Small intestine (tissue), 7 donors: Measurements from ENCODE around the gene DNAJC4. TPM values are rescaled to one million over a fixed set of nuclear protein-coding genes. Genes with fewer than 3 reads are reported as not detected.

Experiments
- DNase-seq, 2 donors: peaks; one replicate each; pipeline versions ENCODE4 v3.0.0 to v3.0.0-alpha.2; 2013
- FAIRE-seq: peaks from 2 replicates; lab custom pipeline; 2012; peaks lifted over from hg19 to GRCh38; lab: Jason Lieb, UNC
- H3K27ac ChIP-seq, 3 donors: one replicate each; pipeline ENCODE4 v1.5.1; 2013; ENCODE audit warnings: low read length in 2 of 3, mild to moderate bottlenecking in 2 of 3, control low read depth in 1 of 3, inconsistent platforms in 1 of 3, low read depth in 1 of 3, moderate library complexity in 1 of 3
- H3K27me3 ChIP-seq, 3 donors: one replicate each; pipeline ENCODE4 v1.6.1; 2013; ENCODE audit warnings: low read length in 3 of 3, inconsistent platforms in 1 of 3; ENCODE audit not compliant: control insufficient read depth in 3 of 3, insufficient read depth in 3 of 3
- H3K36me3 ChIP-seq, 3 donors: one replicate each; pipeline ENCODE4 v1.6.1; 2013; ENCODE audit warnings: low read length in 3 of 3, inconsistent platforms in 1 of 3, low read depth in 1 of 3, mild to moderate bottlenecking in 1 of 3, moderate library complexity in 1 of 3; ENCODE audit not compliant: control insufficient read depth in 3 of 3, insufficient read depth in 2 of 3
- H3K4me1 ChIP-seq, 3 donors: one replicate each; pipeline ENCODE4 v1.6.1; 2013; ENCODE audit warnings: low read length in 2 of 3, inconsistent platforms in 1 of 3, low read depth in 1 of 3, mild to moderate bottlenecking in 1 of 3, moderate library complexity in 1 of 3; ENCODE audit not compliant: control insufficient read depth in 3 of 3, insufficient read depth in 2 of 3
- H3K4me3 ChIP-seq, 3 donors: one replicate each; pipeline ENCODE4 v1.5.1; 2013; ENCODE audit warnings: low read length in 3 of 3, control low read depth in 1 of 3, inconsistent platforms in 1 of 3, low read depth in 1 of 3, mild to moderate bottlenecking in 1 of 3, moderate library complexity in 1 of 3
- H3K9me3 ChIP-seq, 2 donors: one replicate each; pipeline ENCODE4 v1.6.1; 2013; ENCODE audit warnings: low read depth in 1 of 2, low read length in 1 of 2; ENCODE audit not compliant: control insufficient read depth in 2 of 2, insufficient read depth in 1 of 2
- WGBS, 3 donors: extraction: QIAGEN DNeasy Blood & Tissue Kit; methylation state at CpG; one replicate each; pipeline ENCODE4 v1.1.7; 2013; 5-methylcytosine and 5-hydroxymethylcytosine counted together
- polyA plus RNA-seq, 4 donors: library from polyadenylated mRNA; stranded (reverse) in 3 of 4; unstranded in 1 of 4; fragments of 200-250 nt in 3 of 4; fragments of 120-200 nt in 1 of 4; gene quantifications; one replicate each; pipeline versions ENCODE4 v1.2.1 to v1.2.3, GENCODE V29; 2013
- donor health status: healthy with polysubstance abuse.
- donor health status: control.
- donor health status: control.
- donor health status: Bipolar disorder and iron deficiency.
- donor health status: healthy.

Gene DNAJC4
- polyA plus RNA-seq, 4 donors, result 50.6 to 164 (median 93.6) TPM

DNA sequence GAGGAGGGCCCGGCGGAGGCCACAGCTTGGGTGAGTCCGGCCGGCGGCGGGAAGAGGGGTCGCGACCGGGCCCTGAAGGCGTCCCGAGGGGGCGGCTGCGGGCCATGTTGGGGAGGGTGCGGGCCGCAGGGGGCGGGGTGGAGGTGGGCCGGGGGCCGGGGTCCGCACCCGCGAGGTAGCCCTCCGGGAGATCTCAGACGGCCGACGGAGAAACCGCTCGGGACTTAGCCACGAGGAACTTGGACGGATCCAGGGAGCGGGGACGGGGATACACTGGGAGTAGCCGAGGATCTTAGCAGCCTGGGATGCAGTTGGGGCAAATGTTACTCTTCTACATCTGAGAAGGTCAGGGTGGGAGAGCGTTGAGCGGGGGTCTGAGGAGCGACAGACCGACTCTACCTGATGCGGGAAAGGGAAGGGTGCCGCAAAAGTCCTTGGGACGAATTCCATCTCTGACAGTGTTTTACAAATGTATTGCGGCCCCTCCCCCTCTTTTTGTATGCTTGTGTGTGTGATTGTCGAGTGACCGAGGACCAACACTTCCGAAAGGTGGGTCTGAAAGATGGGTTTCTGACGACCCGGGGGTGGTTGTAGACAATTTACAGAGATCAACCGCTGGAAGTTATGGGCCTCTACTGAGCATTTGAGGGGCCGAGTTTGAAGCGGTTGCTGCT is 43.7 kb upstream of the DNAJC4 start:
- H3K36me3 ChIP-seq, result peaks cover 0 to 27% (median 0%) of the 10 kb centered on the region in 3 donors
- H3K4me1 ChIP-seq, result peaks cover 0 to 16% (median 0%) of the 10 kb centered on the region in 3 donors
- H3K4me3 ChIP-seq, result no peak overlapping the region
- 0 to 1% (median 1%) methylated on average over 40 to 48 of the region's 48 CpGs for WGBS, 3 donors
- FAIRE-seq, result no peak
- H3K27ac ChIP-seq, result peak overlapping the region in 1 of 3 donors; percentile 52
- peak in 1 of 2 donors; percentile 61 for DNase-seq
- no peaks in the 10 kb centered on the region for H3K27me3 ChIP-seq
- no peaks in the 10 kb centered on the region for H3K9me3 ChIP-seq

DNA sequence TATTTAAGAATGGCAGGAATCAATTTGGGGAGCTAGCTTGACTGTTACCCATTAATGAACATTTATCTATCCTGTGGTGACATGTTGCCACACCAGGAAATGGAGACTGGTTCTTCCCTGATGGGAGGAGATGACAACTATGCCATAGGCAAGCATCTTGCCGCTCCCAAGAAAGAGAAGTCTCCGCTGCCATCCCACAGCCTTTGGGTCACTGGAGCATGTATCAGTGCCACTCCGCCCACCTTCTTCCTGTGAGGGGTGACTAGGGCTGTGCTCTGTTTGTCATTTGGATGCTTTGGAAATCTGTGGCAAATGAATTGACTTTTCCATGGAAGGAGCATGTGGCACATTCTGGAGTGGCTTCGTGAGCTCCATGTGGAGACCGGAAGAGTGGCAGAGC is 37.9 kb upstream of the DNAJC4 start:
- 93 to 98% (median 96%) methylated on average over 5 of the region's 5 CpGs for WGBS, 3 donors
- Histone ChIP-seq H3K4me1 (no peaks in the 10 kb centered on the region), H3K36me3 (peaks cover 18 to 77% (median 21%) of the 10 kb centered on the region in 3 donors), H3K9me3 (no peaks in the 10 kb centered on the region), H3K27me3 (no peaks in the 10 kb centered on the region), H3K27ac (no peak overlapping the region), H3K4me3 (no peak overlapping the region)
- FAIRE-seq, result no peak
- DNase-seq, result no peak

DNA sequence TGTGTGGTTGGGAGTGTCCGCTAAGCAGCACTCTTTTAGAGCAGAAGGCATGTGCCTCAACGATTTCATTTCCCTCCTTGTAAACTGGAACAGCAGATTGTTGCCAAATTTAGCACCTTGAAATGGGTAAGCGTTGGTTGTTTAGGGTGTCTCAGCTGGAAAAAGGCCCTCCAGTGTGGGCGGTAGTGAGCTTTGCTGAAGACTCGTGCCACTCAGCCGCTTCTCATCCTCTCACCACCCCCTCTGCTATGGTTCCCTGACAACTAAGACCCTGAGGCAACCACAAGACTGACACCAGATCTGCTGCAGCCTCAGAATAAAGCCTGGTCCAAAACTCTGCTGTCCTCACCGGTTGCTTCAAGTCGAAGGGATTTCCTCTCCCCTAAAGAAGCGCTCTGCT is 33.7 kb upstream of the DNAJC4 start:
- H3K4me3 ChIP-seq, result no peak overlapping the region
- no peaks in the 10 kb centered on the region for H3K4me1 ChIP-seq
- WGBS, 3 donors, result 83 to 88% (median 85%) methylated on average over 9 of the region's 9 CpGs
- no peak overlapping the region for H3K27ac ChIP-seq
- no peaks in the 10 kb centered on the region for H3K9me3 ChIP-seq
- no peaks in the 10 kb centered on the region for H3K27me3 ChIP-seq
- no peak for FAIRE-seq
- DNase-seq, result no peak
- H3K36me3 ChIP-seq, result peaks cover 25 to 88% (median 32%) of the 10 kb centered on the region in 3 donors

DNA sequence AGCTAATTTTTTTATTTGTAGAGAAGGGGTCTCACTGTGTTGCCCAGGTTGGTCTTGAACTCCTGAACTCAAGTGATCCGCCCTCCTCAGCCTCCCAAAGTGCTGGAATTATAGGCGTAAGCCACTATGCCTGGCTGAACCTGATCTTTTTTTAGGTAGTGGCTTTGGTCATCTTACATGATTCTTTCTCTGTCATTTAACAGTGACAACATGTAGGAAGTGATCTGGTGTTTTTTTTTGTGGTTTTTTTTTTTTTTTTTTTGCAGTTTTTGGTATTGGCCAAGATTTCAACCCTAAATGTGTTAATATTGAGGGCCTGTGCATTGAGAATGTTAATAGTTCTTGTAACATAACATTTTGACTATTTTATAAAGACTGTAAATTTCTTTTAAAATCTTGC is 31.8 kb upstream of the DNAJC4 start:
- H3K27me3 ChIP-seq, result no peaks in the 10 kb centered on the region
- H3K4me1 ChIP-seq, result no peaks in the 10 kb centered on the region
- H3K36me3 ChIP-seq, result peaks cover 23 to 89% (median 34%) of the 10 kb centered on the region in 3 donors
- H3K4me3 ChIP-seq, result no peak overlapping the region
- H3K27ac ChIP-seq, result no peak overlapping the region
- WGBS, 3 donors, result 87 to 97% (median 96%) methylated on average over 2 of the region's 2 CpGs
- H3K9me3 ChIP-seq, result no peaks in the 10 kb centered on the region
- no peak for DNase-seq
- FAIRE-seq, result no peak

DNA sequence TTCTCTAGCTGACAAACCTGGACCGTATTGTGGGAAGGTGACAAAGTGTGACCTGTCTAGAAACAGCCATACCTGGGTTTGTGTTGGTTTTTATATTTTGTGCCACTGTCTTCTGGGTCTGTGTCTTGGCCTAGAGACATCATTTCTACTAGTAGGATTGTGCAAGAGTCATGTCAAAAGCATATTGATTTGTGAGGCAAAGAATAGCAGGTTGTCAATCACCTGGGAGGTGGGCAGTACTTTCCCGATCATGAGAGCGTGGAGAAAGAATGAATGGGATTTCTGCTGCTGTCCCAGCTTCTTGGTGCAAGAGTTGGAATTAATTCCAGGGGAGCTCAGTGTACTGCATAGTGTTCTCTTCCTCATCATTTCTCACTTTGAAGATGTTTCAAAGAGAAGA is 28.8 kb upstream of the DNAJC4 start:
- H3K36me3 ChIP-seq, result peaks cover 11 to 91% (median 26%) of the 10 kb centered on the region in 3 donors
- H3K4me1 ChIP-seq, result peaks cover 0 to 22% (median 0%) of the 10 kb centered on the region in 3 donors
- no peak overlapping the region for H3K4me3 ChIP-seq
- FAIRE-seq, result no peak
- no peak overlapping the region for H3K27ac ChIP-seq
- DNase-seq, result no peak
- H3K9me3 ChIP-seq, result no peaks in the 10 kb centered on the region
- 73 to 82% (median 79%) methylated on average over 3 of the region's 3 CpGs for WGBS, 3 donors
- H3K27me3 ChIP-seq, result no peaks in the 10 kb centered on the region

DNA sequence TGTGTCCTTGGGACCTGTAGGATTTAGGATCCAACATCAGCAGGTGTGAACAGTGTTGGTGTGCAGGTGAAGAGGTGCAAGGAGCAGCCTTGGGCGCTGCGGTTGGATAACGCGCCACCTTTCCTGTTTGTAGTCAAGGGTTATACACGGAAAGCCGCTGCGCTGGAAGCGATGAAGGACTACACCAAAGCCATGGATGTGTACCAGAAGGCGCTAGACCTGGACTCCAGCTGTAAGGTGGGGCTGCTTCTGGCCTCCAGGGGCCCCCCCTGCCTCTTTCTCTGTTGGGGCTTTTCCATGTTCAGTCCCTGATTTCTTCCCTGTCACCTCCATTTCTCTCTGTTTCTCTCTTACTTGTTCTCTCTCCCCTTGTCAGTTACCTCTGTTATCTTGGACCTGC is 27.4 kb upstream of the DNAJC4 start:
- Histone ChIP-seq H3K27ac (no peak overlapping the region), H3K9me3 (no peaks in the 10 kb centered on the region), H3K4me3 (no peak overlapping the region), H3K36me3 (peaks cover 5 to 93% (median 18%) of the 10 kb centered on the region in 3 donors), H3K4me1 (peaks cover 0 to 35% (median 0%) of the 10 kb centered on the region in 3 donors), H3K27me3 (no peaks in the 10 kb centered on the region)
- 96 to 98% (median 96%) methylated on average over 9 of the region's 9 CpGs for WGBS, 3 donors
- DNase-seq, result no peak
- FAIRE-seq, result no peak

DNA sequence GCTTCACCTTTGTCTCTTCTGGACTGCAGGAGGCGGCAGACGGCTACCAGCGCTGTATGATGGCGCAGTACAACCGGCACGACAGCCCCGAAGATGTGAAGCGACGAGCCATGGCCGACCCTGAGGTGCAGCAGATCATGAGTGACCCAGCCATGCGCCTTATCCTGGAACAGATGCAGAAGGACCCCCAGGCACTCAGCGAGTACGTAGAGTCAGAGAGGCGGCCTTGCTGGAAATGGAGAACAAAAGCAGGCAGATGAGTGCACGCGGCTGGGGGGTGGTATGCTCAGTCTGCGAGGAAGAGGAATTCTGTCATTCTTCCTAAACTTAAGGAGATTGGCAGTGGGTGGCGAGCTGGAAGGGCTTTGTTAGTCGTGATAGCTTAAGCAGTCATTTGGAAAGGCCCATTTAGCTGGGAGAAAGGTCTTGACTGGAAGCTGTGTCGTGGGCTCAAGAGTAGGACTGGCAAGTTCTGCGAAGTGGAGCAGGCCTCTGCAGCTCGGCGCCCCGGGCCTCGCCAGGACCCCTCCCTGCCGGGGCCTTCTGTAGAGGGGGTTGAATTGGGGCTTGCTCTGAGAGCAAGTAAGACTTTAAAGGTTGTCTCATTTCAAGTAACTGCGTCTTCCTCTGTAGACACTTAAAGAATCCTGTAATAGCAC is 26.8 kb upstream of the DNAJC4 start:
- peaks cover 5 to 93% (median 15%) of the 10 kb centered on the region in 3 donors for H3K36me3 ChIP-seq
- H3K4me1 ChIP-seq, result peaks cover 0 to 38% (median 0%) of the 10 kb centered on the region in 3 donors
- H3K27ac ChIP-seq, result no peak overlapping the region
- H3K4me3 ChIP-seq, result no peak overlapping the region
- no peaks in the 10 kb centered on the region for H3K9me3 ChIP-seq
- DNase-seq (no peak), FAIRE-seq (no peak)
- WGBS, 3 donors, result 90 to 92% (median 91%) methylated on average over 27 of the region's 27 CpGs
- H3K27me3 ChIP-seq, result no peaks in the 10 kb centered on the region

DNA sequence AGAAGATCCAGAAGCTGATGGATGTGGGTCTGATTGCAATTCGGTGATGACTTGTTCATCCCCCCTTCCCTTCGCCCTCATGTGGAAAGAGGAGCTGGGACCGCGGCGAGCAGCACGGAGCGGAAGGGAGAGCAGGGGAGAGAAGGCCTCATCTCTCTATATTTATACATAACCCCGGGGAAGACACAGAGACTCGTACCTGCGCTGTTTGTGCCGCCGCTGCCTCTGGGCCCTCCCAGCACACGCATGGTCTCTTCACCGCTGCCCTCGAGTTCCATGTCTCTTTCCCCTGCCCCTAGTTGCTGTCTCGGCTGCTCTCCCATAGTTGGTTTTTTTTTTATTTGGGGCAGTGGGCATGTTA is 26.3 kb upstream of the DNAJC4 start:
- Histone ChIP-seq H3K4me3 (no peak overlapping the region), H3K4me1 (peaks cover 0 to 38% (median 0%) of the 10 kb centered on the region in 3 donors), H3K27me3 (no peaks in the 10 kb centered on the region), H3K9me3 (no peaks in the 10 kb centered on the region), H3K27ac (no peak overlapping the region), H3K36me3 (peaks cover 5 to 94% (median 15%) of the 10 kb centered on the region in 3 donors)
- no peak for DNase-seq
- 81 to 83% (median 81%) methylated on average over 14 to 16 of the region's 16 CpGs for WGBS, 3 donors
- no peak for FAIRE-seq
